ENCODE results near the gene TNFSF8.

TNFSF8 gene

GRCh38 chr9:114930056-114930812 lies at the start of gene TNFSF8:
TSS of gene TNFSF8 (minus strand) at chr9:114930591. CDS start at chr9:114930303, 288 bp downstream.
- no peak for DNase-seq (ENCODE audit: low read depth, low spot score)

DNA sequence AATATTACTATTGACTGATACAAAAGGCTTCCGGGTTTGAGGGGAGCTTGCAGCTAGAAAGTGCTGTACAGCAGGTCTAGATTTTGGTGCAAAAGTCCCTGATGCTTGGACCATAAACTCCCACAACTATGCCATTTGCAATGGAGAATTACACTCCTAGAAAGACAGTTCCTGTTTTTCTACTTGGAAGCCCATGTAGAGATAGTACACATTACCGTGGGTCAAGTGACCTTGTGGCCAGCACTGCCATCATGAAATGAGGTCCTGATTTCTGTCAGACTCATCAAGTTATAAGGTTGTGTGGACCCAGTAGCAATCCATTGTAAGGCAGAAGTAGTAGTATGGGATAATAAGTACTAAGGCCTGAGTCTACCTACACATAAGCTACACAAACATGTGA lies 42.8 kb upstream of the TNFSF8 start:
- DNase-seq (ENCODE audit: low read depth, low spot score): no peak

DNA sequence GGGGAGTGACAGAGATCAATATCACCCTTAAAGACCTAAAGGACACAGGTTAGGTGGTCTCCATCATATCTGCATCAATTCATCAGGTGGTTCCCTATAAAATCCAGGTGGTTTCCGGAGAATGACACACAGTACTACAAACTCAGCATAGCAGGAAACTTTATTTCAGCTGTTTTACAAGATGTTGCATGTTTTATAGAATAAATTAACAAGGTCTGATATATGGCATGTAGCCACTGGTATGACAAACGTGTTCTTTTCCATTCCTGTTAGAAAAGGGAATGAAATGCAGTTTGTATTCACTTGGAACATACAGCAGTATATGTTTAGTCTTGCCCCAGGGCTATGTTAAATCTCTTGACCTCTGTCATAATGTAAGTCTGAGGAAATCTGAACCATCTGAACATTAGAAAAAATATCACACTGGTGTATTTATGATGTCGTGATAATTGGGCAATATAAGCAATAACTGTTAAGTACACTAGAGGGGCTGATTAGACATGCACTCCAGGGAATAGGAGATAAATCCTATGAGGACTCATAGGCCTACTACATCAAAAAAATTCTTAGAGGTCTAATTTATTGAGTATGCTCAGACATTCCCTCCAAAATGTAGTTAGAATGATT lies 42.2 kb upstream of the TNFSF8 start:
- no peak for DNase-seq (ENCODE audit: low read depth, low spot score)

GRCh38 chr9:114969269-114969668 lies 38.9 kb upstream of the TNFSF8 start:
- no peak for DNase-seq (ENCODE audit: low read depth, low spot score)

- DNase-seq (ENCODE audit: low read depth, low spot score): no peak
Measured at GRCh38 chr9:114968671-114969070, 38.3 kb upstream of the TNFSF8 start.

GRCh38 chr9:114965564-114965963 lies 35.2 kb upstream of the TNFSF8 start:
- DNase-seq (ENCODE audit: low read depth, low spot score): no peak

DNA sequence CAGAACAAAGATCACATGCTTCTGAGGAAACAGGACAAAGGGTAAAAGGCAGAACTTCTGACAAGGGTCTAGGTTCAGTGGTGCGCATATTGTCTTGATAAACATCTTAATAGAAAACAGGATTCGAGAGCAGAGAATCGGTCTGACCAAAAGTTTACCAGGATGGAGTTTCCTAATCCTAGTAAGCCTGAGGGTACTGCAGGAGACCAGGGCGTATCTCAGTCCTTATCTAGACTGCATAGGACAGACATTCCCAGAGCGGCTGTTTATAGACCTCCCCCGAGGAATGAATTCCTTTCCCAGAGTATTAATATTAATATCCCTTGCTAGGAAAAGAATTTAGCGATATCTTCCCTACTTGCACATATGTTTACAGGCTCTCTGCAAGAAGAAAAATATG lies 32.4 kb upstream of the TNFSF8 start:
- DNase-seq (ENCODE audit: low read depth, low spot score): no peak

DNA sequence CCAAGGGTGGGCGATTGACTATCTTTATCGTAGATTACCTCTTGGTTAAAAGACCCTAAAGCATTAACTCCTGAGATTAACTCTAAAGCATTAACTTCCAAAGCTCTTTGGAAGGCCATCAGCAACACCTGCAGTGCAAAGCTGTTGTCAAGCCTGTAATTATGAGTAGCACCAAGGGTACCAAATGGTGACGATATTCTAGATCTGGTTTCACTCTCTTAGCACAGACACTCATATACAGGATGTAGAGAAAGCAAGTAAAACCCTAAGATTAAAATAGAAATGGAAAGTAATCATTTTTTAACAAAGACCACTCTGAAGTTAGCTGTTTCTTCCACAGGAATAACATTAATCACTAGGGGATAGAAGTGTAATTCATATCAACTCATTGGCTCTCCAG lies 29.9 kb upstream of the TNFSF8 start:
- no peak for DNase-seq (ENCODE audit: low read depth, low spot score)

DNA sequence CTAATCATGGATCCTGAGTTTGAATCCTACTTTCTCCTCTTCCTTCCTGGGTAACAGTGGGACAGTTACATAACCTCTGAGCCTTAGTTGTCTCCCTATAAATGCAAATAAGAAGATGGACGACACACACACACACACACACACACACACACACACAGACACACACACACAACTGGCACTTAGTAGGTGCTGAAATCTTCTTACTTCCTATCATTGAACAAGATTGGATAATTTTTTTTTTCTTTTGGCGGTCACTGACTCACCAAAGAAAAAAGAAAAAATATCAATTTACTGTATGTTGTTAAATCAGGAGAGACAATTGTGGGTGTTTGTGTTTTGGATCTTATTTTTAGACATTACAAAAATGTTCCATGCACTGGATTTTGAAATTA lies 28.4 kb upstream of the TNFSF8 start:
- DNase-seq (ENCODE audit: low read depth, low spot score): no peak

- DNase-seq (ENCODE audit: low read depth, low spot score): no peak
Measured at GRCh38 chr9:114958021-114958843, 27.8 kb upstream of the TNFSF8 start.

GRCh38 chr9:114957558-114957957 lies 27.2 kb upstream of the TNFSF8 start:
- no peak for DNase-seq (ENCODE audit: low read depth, low spot score)

GRCh38 chr9:114954956-114955582 lies 24.7 kb upstream of the TNFSF8 start:
- no peak for DNase-seq (ENCODE audit: low read depth, low spot score)

DNA sequence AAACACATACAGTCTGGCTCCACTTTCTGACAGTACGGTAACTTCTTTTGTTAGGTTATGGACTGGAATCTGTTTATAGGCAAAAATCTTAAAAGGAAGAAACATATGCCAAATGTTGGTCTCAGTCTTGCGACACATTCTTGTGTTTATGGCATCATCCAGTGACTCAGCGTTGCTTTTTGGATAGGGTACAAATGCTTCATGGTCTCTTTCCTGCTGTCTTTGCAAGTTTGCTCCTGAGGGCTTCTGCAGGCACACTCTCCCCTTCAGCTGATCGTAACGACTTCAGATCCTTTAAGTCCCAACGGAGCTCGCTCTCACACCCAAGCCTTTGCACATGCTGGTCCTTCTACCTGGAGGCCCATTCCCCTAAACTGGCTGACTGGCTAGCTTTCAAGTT lies 23.6 kb upstream of the TNFSF8 start:
- no peak for DNase-seq (ENCODE audit: low read depth, low spot score)

GRCh38 chr9:114953046-114953445 lies 22.7 kb upstream of the TNFSF8 start:
- no peak for DNase-seq (ENCODE audit: low read depth, low spot score)

DNA sequence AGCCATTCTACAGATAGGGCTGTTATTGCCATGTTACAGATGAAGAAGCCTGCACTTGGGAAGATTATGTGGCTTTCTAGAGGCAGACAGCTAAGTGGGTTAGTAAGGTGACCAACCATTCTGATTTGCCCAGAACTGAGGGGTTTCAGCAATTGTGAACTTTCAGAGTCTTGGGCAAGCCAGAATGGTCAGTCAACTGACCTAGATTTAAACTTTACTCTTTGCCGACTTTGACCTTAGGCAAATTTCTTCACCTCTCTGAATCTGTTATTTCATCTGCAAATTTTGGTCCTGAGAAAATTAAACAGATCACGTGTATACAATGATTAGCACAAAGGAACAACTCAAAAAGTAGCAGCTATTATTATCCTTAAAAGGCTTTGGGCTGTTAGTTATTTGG lies 20.4 kb upstream of the TNFSF8 start:
- DNase-seq (ENCODE audit: low read depth, low spot score): no peak

GRCh38 chr9:114947058-114947457 lies 16.7 kb upstream of the TNFSF8 start:
- DNase-seq (ENCODE audit: low read depth, low spot score): no peak

GRCh38 chr9:114945616-114946412 lies 15.4 kb upstream of the TNFSF8 start:
- no peak for DNase-seq (ENCODE audit: low read depth, low spot score)

DNA sequence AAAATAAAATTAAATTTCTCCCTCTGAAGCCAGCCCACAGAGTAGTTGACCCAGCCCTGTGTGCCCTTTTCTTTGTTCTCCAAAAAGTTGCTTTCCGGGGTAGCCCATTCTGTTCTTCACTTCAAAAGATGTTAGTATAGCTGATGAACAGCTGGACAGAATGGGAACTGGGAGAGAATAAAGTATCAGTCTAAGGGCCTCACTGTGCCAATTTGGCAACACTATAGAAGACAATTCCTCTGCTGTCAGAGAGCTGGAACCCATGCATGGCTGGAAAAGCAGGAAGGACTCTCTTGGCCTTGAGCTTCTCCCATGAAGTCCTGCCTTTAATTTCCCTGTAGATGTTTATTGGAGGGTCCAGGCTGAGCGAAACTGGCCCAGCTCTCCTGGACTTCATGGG lies 11.0 kb upstream of the TNFSF8 start:
- DNase-seq (ENCODE audit: low read depth, low spot score): no peak

DNA sequence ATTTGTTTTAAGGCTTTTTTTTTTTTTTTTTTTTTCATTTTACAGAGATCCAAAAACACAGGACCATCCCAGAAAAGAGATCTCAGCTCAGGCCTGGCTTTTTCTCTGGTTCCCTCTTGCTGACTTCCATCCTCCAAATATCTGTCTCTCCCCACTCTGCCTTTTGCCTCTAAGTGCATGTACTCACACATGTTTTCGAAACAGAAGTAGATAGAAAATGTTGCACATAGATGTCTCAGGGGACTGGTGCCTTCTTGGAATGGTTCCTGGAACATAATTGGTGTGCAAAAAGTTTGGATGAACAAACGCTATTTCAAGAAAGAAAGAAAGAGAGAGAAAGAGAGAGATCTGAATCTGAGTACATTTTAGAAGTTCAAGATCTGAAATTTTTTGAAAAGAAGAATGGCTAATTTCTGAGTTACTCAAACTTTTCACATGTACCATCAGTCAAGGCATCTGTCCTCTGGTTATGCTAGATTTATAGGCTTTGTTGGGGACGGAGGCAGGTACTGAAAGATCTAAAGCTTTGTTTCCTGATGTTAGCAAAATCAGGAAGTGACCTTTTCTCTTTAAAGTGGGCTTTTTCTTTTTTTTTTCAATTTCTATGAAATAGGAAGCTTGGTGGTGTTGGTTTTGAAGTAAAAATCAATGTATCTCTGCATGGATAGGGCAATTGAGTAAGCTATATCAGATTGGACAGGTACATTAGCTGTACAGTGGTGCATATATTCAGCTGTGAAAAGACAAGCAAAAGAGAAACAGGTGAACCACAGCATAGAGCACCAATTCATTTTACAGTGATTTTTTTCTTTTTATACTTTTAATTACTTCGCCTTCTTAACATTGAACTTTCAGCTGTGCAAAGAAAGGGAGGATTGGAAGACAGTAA lies 8.5 kb upstream of the TNFSF8 start:
- DNase-seq (ENCODE audit: low read depth, low spot score): no peak

DNA sequence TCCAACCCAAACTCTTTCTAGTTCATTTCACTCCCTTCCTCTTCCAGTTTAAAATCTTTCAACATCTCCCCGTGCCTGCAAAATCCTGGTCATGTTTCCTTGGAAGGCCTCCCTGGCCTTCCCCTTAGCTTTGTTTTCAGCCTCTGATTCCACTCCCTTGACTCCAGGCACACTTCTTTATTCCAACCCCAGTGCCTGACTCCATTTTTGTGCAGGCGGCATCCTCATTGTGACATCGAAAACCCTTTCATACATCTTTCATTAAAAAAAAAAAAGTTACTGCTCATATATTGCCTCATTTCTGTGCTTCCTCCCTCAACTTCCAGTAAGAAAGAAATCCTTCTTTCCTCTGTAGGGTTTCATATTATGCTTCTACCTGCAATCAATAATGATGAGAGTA lies 7.1 kb upstream of the TNFSF8 start:
- DNase-seq (ENCODE audit: low read depth, low spot score): no peak
